Neural cell (in vitro differentiated cells): Measurements from ENCODE around the gene TTC39A. TPM values are rescaled to one million over a fixed set of nuclear protein-coding genes. Genes with fewer than 3 reads are reported as not detected.

Experiments
- H2AFZ ChIP-seq: fragments of 200-600, 300-800 bp; sonication (generic), shearing (Covaris generic); 2 replicates; pipeline ENCODE4 v1.6.0; 2014; ENCODE audit warnings: low read depth, mild to moderate bottlenecking, antibody characterized with exemption, low read length, moderate library complexity
- H3F3A ChIP-seq: fragments of 200-600 bp; shearing (Covaris generic); 2 replicates; pipeline ENCODE4 v1.6.1; 2016; ENCODE audit warnings: mild to moderate bottlenecking, moderate library complexity, mixed read lengths, antibody characterized with exemption, low read length; ENCODE audit not compliant: insufficient read depth, poor library complexity, severe bottlenecking
- H3K27ac ChIP-seq: fragments of 200-600, 300-800 bp; sonication (generic), shearing (Covaris generic); 2 replicates; pipeline ENCODE4 v1.5.1; 2014; ENCODE audit warnings: mild to moderate bottlenecking, low read length, moderate library complexity
- H3K27me3 ChIP-seq: fragments of 300-800, 200-600 bp; sonication (generic), shearing (Covaris generic); 2 replicates; pipeline ENCODE4 v1.6.0; 2014; ENCODE audit warnings: mild to moderate bottlenecking, low read depth, low read length, moderate library complexity; ENCODE audit not compliant: insufficient read depth
- H3K36me3 ChIP-seq: fragments of 300-800, 200-600 bp; sonication (generic), shearing (Covaris generic); 2 replicates; pipeline ENCODE4 v1.5.1; 2014; ENCODE audit warnings: mild to moderate bottlenecking, antibody characterized with exemption, low read length, moderate library complexity; ENCODE audit not compliant: insufficient read depth
- H3K4me2 ChIP-seq: fragments of 300-800, 200-600 bp; sonication (generic), shearing (Covaris generic); 2 replicates; pipeline ENCODE4 v1.6.0; 2014; ENCODE audit warnings: mild to moderate bottlenecking, low read length
- H3K4me3 ChIP-seq: fragments of 300-800, 200-600 bp; sonication (generic), shearing (Covaris generic); 2 replicates; pipeline ENCODE4 v1.5.1; 2014; ENCODE audit warnings: mild to moderate bottlenecking, low read length, moderate library complexity
- H3K79me2 ChIP-seq: fragments of 200-600 bp; shearing (Covaris generic); replicated peaks from 2 replicates; pipeline ENCODE4 v1.6.0; 2014; ENCODE audit warnings: mild to moderate bottlenecking, low read length, moderate library complexity; ENCODE audit not compliant: insufficient read depth
- H3K9ac ChIP-seq: fragments of 300-800, 200-600 bp; sonication (generic), shearing (Covaris generic); 2 replicates; pipeline ENCODE4 v1.6.1; 2016; ENCODE audit warnings: mild to moderate bottlenecking, low read length, mixed read lengths
- H3K9me2 ChIP-seq: fragments of 200-600 bp; shearing (Covaris generic); 2 replicates; pipeline ENCODE4 v1.6.1; 2016; ENCODE audit warnings: mild to moderate bottlenecking, low read length, mixed read lengths; ENCODE audit not compliant: insufficient read depth
- H3K9me3 ChIP-seq: fragments of 200-600, 300-800 bp; sonication (generic), shearing (Covaris generic); 2 replicates; pipeline ENCODE4 v1.6.1; 2016; ENCODE audit warnings: mild to moderate bottlenecking, mixed run types, low read length, moderate library complexity, mixed read lengths
- H4K20me1 ChIP-seq: fragments of 200-600 bp; shearing (Covaris generic); 2 replicates; pipeline ENCODE4 v1.6.1; 2016; ENCODE audit warnings: mild to moderate bottlenecking, mixed run types; ENCODE audit not compliant: insufficient read depth
- CTCF ChIP-seq: fragments of 450-650 bp; IDR thresholded peaks from 2 replicates; pipeline ENCODE4 v1.5.1; 2014; ENCODE audit warnings: antibody characterized with exemption, mild to moderate bottlenecking, moderate library complexity; ENCODE audit not compliant: poor library complexity, severe bottlenecking
- EP300 ChIP-seq: fragments of 450-650 bp; conservative IDR thresholded peaks from 2 replicates; pipeline ENCODE4 v1.6.1; 2014; ENCODE audit warnings: antibody characterized with exemption, mild to moderate bottlenecking, moderate library complexity; ENCODE audit not compliant: poor library complexity, severe bottlenecking
- EZH2 ChIP-seq: fragments of 200-600, 300-800 bp; shearing (Covaris generic), sonication (generic); IDR thresholded peaks from 2 replicates; pipeline ENCODE4 v1.6.1; 2014; ENCODE audit warnings: antibody characterized with exemption, low read length, borderline replicate concordance, mild to moderate bottlenecking; ENCODE audit not compliant: insufficient read depth, poor library complexity, severe bottlenecking
- MXI1 ChIP-seq: fragments of 450-650 bp; conservative IDR thresholded peaks from 2 replicates; pipeline ENCODE4 v1.6.1; 2014; ENCODE audit warnings: antibody characterized with exemption, mild to moderate bottlenecking; ENCODE audit not compliant: poor library complexity, severe bottlenecking
- POLR2AphosphoS5 ChIP-seq: IDR thresholded peaks from 2 replicates; pipeline ENCODE4 v1.6.1; 2012
- RAD21 ChIP-seq: fragments of 450-650 bp; conservative IDR thresholded peaks from 2 replicates; pipeline ENCODE4 v1.6.1; 2014; ENCODE audit warnings: antibody characterized with exemption, mild to moderate bottlenecking, moderate library complexity
- REST ChIP-seq: IDR thresholded peaks from 2 replicates; pipeline ENCODE4 v1.6.1; 2012; ENCODE audit warnings: borderline replicate concordance
- SMC3 ChIP-seq: fragments of 450-650 bp; conservative IDR thresholded peaks from 2 replicates; pipeline ENCODE4 v1.6.1; 2014; ENCODE audit warnings: antibody characterized with exemption, mild to moderate bottlenecking, moderate library complexity; ENCODE audit not compliant: poor library complexity
- TAF1 ChIP-seq: IDR thresholded peaks from 2 replicates; pipeline ENCODE4 v1.6.1; 2012; ENCODE audit warnings: low read depth
- polyA plus RNA-seq: library from polyadenylated mRNA; depleted of rRNA; stranded (reverse); fragments of >200 nt; gene quantifications from 2 replicates; pipeline ENCODE4 v1.2.3, GENCODE V29; 2014

The TTC39A gene
- polyA plus RNA-seq, 1 donor from 2014 or later, result 1.1 TPM

DNA sequence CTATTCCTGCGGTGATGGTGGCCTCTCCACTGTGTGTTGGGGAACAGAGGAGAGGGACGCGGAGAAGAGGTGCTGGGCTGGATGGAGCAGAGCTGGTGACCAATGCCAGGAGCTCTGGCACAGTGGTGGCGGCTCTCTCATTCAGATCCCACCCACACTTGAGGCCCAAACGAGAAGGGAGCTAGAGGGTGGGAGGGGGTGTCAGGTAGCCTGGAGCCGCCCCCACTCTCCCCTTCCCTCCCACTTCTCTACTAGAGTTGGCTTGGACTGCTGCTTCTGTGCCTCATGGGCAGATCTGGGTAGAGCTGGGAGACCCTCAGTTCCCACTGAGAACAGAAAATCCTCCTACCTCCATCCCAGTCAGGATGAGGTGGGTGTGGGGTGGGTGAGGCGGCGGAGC is 3.5 kb downstream of the TTC39A start:
- Histone ChIP-seq H3K4me2 (no peak overlapping the region), H3F3A (no peaks in the 10 kb centered on the region), H3K9ac (no peak overlapping the region), H3K9me2 (no peaks in the 10 kb centered on the region), H3K9me3 (no peaks in the 10 kb centered on the region), H3K79me2 (no peaks in the 10 kb centered on the region), H3K27ac (no peak overlapping the region), H4K20me1 (no peaks in the 10 kb centered on the region), H3K4me3 (no peak overlapping the region), H2AFZ (no peak overlapping the region), H3K36me3 (no peaks in the 10 kb centered on the region), H3K27me3 (peaks cover 25% of the 10 kb centered on the region)
- TF ChIP-seq EZH2 (no peak), TAF1 (no peak), REST (no peak), MXI1 (no peak), RAD21 (no peak), CTCF (no peak), POLR2AphosphoS5 (no peak)

- H3K79me2 ChIP-seq, result no peaks in the 10 kb centered on the region
- H3K27me3 ChIP-seq, result peaks cover 18% of the 10 kb centered on the region
- H3K27ac ChIP-seq, result no peak overlapping the region
- no peaks in the 10 kb centered on the region for H3K9me3 ChIP-seq
- no peaks in the 10 kb centered on the region for H3K9me2 ChIP-seq
- no peaks in the 10 kb centered on the region for H3F3A ChIP-seq
- no peak overlapping the region for H3K4me3 ChIP-seq
- no peak for TF ChIP-seq EZH2
- TF ChIP-seq CTCF, result no peak
- TF ChIP-seq TAF1, result no peak
- TF ChIP-seq SMC3, result no peak
- no peak for TF ChIP-seq MXI1
- TF ChIP-seq EP300, result no peak
- no peak for TF ChIP-seq REST
- no peak for TF ChIP-seq RAD21
- no peak for TF ChIP-seq POLR2AphosphoS5
- no peak overlapping the region for H3K4me2 ChIP-seq
- no peak overlapping the region for H2AFZ ChIP-seq
- H4K20me1 ChIP-seq, result no peaks in the 10 kb centered on the region
- H3K9ac ChIP-seq, result no peak overlapping the region
- no peaks in the 10 kb centered on the region for H3K36me3 ChIP-seq
Observed at GRCh38 chr1:51325878-51326755, 4.2 kb downstream of the TTC39A start.
